AG04449 (cell line): ENCODE measurements around the gene NEMP1.

Experiments
- CTCF ChIA-PET: fragments of 350-600 bp; formaldehyde crosslinking; extraction: SDS; loops from one replicate; lab custom pipeline; 2021; ENCODE audit warnings: antibody characterized with exemption; lab: Yijun Ruan, JAX
- POLR2A ChIA-PET: fragments of 400-600, 350-600 bp; formaldehyde crosslinking; extraction: SDS; loops from one replicate; lab custom pipeline; 2020; ENCODE audit warnings: antibody characterized with exemption, inconsistent platforms; lab: Yijun Ruan, JAX
- DNase-seq: peaks from one replicate; pipeline ENCODE4 v3.0.0-alpha.2; 2010; ENCODE audit warnings: low read depth, low spot score
- H3K4me3 ChIP-seq: 2 replicates; pipeline ENCODE4 v1.5.1; 2011; ENCODE audit warnings: low read depth, mild to moderate bottlenecking, control low read depth, low read length
- TF ChIP-seq, protein P1 (sequence below): IDR thresholded peaks from one replicate; pipeline ENCODE4 v1.5.1; 2011; ENCODE audit warnings: mild to moderate bottlenecking, moderate library complexity, low read length, control low read depth, inconsistent platforms; ENCODE audit not compliant: insufficient read depth; ENCODE audit errors: missing control alignments

The NEMP1 gene

GRCh38 chr12:57069523-57069922 is 9.1 kb downstream of the NEMP1 start:
- ChIA-PET CTCF (interaction anchor here (0.7 to 9.3 kb wide), 43 partner anchors 9 to 315 kb away, joined by 3 to 148 read pairs (median 5); partner anchors contain the start of genes LRP1, NEMP1, STAT6 and ZBTB39), POLR2A (interaction anchor here (0.6 to 1.3 kb wide), 7 partner anchors 19 to 100 kb away, joined by 3 to 24 read pairs (median 4); partner anchors contain the start of gene STAT6)
- DNase-seq, result no peak
- no peak overlapping the region for H3K4me3 ChIP-seq
- TF ChIP-seq, protein P1, sequence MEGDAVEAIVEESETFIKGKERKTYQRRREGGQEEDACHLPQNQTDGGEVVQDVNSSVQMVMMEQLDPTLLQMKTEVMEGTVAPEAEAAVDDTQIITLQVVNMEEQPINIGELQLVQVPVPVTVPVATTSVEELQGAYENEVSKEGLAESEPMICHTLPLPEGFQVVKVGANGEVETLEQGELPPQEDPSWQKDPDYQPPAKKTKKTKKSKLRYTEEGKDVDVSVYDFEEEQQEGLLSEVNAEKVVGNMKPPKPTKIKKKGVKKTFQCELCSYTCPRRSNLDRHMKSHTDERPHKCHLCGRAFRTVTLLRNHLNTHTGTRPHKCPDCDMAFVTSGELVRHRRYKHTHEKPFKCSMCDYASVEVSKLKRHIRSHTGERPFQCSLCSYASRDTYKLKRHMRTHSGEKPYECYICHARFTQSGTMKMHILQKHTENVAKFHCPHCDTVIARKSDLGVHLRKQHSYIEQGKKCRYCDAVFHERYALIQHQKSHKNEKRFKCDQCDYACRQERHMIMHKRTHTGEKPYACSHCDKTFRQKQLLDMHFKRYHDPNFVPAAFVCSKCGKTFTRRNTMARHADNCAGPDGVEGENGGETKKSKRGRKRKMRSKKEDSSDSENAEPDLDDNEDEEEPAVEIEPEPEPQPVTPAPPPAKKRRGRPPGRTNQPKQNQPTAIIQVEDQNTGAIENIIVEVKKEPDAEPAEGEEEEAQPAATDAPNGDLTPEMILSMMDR, result peak; percentile 70

- ChIA-PET POLR2A (no interaction called here), CTCF (interaction anchor here (0.9 to 11.6 kb wide), 11 partner anchors 9 to 308 kb away, joined by 3 to 500 read pairs (median 4); partner anchors contain the start of genes STAT6 and ZBTB39)
- H3K4me3 ChIP-seq, result no peak overlapping the region
- TF ChIP-seq, protein P1, result no peak
- DNase-seq, result no peak
Observed at GRCh38 chr12:57066245-57066644, 12.3 kb downstream of the NEMP1 start.

GRCh38 chr12:57063991-57064685 is 14.5 kb downstream of the NEMP1 start:
- CTCF ChIA-PET, result interaction anchor here (1.1 to 11.6 kb wide), 8 partner anchors 8 to 310 kb away, joined by 3 to 500 read pairs (median 44); partner anchors contain the start of genes MYO1A, NEMP1, PRIM1 and TAC3
- no peak for DNase-seq
- no peak overlapping the region for H3K4me3 ChIP-seq
- TF ChIP-seq, protein P1, result no peak
- POLR2A ChIA-PET, result no interaction called here

- CTCF ChIA-PET, result interaction anchor here (1.2 to 11.6 kb wide), 5 partner anchors 12 to 71 kb away, joined by 3 to 500 read pairs (median 95); partner anchors contain the start of genes MYO1A and ZBTB39
- POLR2A ChIA-PET, result no interaction called here
- H3K4me3 ChIP-seq, result no peak overlapping the region
- DNase-seq, result no peak
- TF ChIP-seq, protein P1, result no peak
Observed at GRCh38 chr12:57058454-57058853, 20.1 kb downstream of the NEMP1 start.

- TF ChIP-seq, protein P1, result no peak
- no peak overlapping the region for H3K4me3 ChIP-seq
- CTCF ChIA-PET, result interaction anchor here (0.8 to 11.6 kb wide), 8 partner anchors 8 to 299 kb away, joined by 3 to 500 read pairs (median 5); partner anchors contain the start of genes MYO1A, NEMP1 and ZBTB39
- no peak for DNase-seq
- POLR2A ChIA-PET, result no interaction called here
Observed at GRCh38 chr12:57057067-57057751, 21.4 kb downstream of the NEMP1 start.
